OCI-LY3 (cell line): Measurements from ENCODE around the gene BFSP1.

ENCODE experiments used
- CTCF ChIP-seq: fragments of 200-600, 300-600 bp; sonication (generic); IDR thresholded peaks from 2 replicates; pipeline ENCODE4 v1.5.1; 2014; ENCODE audit warnings: antibody characterized with exemption, low read length, low read depth
- EZH2phosphoT487 ChIP-seq: fragments of 200-600 bp; shearing (Covaris generic); IDR thresholded peaks from 2 replicates; pipeline ENCODE4 v1.6.1; 2018; ENCODE audit warnings: antibody characterized with exemption, mixed run types, low read depth

- no peak for TF ChIP-seq CTCF
- TF ChIP-seq EZH2phosphoT487, result no peak
These were observed 52.0 kb downstream of the BFSP1 start for GRCh38 chr20:17479063-17479657.
